Bronchial epithelial cell (primary cell): ENCODE measurements around the gene CBX7. TPM values are rescaled to one million over a fixed set of nuclear protein-coding genes. Genes with fewer than 3 reads are reported as not detected.

Source experiments
- DNase-seq: peaks from one replicate; pipeline ENCODE4 v3.0.0-alpha.2; 2010; ENCODE audit warnings: low read depth
- FAIRE-seq: peaks from 2 replicates; lab custom pipeline; 2011; peaks lifted over from hg19 to GRCh38; lab: Jason Lieb, UNC
- H3K27me3 ChIP-seq: 2 replicates; pipeline ENCODE4 v1.5.1; 2011; ENCODE audit warnings: low read length; ENCODE audit not compliant: control insufficient read depth, insufficient read depth
- H3K36me3 ChIP-seq: 2 replicates; pipeline ENCODE4 v1.5.1; 2011; ENCODE audit warnings: low read length; ENCODE audit not compliant: control insufficient read depth, insufficient read depth
- H3K4me3 ChIP-seq: 2 replicates; pipeline ENCODE4 v1.5.1; 2011; ENCODE audit warnings: mild to moderate bottlenecking, low read depth, low read length, control low read depth
- total RNA-seq: library from RNA; depleted of rRNA; stranded (reverse); fragments of >200 nt; gene quantifications from 2 replicates; pipeline ENCODE4 v1.2.1, GENCODE V29; 2014
- TF ChIP-seq, protein P1 (sequence below): IDR thresholded peaks from 2 replicates; pipeline ENCODE4 v1.5.1; 2011; ENCODE audit warnings: mild to moderate bottlenecking, moderate library complexity, low read length, control low read depth, inconsistent platforms; ENCODE audit not compliant: insufficient read depth, severe bottlenecking

Gene CBX7
- total RNA-seq, 1 donor from 2014 or later, result 2.1 TPM

DNA sequence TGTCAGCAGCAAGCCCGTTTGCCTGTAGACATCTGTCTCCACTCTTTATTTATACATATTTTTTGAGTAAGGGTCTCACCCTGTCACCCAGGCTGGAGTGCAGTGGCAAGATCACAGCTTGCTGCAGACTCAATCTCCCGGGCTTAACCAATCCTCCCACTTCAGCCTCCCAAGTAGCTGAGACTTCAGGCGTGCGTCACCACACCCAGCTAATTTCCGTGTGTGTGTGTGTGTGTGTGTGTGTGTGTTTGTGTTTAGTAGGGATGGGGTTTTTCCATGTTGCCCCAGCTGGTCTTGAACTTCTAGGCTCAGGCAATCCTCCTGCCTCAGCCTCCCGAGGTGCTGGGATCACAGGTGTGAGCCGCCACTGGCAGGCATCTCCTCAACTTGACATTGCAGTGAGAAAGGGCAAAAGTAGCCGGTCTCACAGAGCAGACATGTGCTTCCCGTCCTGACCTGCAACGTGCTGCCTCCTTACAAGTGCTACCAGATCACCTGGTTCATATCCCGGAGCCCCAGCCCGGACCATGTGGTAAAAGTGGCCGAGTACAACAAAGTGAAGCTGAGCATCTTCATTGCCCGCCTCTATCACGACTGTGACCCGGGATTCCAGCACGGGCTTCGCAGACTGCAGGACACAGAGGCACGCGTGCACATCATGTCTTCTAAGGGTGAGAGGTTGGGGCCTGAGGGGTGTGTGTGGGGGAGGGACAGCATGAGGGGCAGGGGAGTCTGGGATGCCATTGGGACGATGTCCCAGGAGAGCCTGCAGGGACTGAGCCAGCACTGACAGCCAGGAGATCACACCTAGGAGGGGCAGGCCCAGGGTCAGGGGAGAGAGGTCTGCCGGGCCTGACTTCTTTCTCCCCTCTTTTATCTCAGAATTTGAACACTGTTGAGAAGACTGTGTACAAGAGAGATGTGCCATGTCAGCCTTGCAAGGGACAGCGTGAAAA lies 61.1 kb downstream of the CBX7 start:
- H3K27me3 ChIP-seq, result no peaks in the 10 kb centered on the region
- no peaks in the 10 kb centered on the region for H3K36me3 ChIP-seq
- no peak overlapping the region for H3K4me3 ChIP-seq
- DNase-seq (no peak), FAIRE-seq (no peak)
- TF ChIP-seq, protein P1, sequence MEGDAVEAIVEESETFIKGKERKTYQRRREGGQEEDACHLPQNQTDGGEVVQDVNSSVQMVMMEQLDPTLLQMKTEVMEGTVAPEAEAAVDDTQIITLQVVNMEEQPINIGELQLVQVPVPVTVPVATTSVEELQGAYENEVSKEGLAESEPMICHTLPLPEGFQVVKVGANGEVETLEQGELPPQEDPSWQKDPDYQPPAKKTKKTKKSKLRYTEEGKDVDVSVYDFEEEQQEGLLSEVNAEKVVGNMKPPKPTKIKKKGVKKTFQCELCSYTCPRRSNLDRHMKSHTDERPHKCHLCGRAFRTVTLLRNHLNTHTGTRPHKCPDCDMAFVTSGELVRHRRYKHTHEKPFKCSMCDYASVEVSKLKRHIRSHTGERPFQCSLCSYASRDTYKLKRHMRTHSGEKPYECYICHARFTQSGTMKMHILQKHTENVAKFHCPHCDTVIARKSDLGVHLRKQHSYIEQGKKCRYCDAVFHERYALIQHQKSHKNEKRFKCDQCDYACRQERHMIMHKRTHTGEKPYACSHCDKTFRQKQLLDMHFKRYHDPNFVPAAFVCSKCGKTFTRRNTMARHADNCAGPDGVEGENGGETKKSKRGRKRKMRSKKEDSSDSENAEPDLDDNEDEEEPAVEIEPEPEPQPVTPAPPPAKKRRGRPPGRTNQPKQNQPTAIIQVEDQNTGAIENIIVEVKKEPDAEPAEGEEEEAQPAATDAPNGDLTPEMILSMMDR, result no peak

DNA sequence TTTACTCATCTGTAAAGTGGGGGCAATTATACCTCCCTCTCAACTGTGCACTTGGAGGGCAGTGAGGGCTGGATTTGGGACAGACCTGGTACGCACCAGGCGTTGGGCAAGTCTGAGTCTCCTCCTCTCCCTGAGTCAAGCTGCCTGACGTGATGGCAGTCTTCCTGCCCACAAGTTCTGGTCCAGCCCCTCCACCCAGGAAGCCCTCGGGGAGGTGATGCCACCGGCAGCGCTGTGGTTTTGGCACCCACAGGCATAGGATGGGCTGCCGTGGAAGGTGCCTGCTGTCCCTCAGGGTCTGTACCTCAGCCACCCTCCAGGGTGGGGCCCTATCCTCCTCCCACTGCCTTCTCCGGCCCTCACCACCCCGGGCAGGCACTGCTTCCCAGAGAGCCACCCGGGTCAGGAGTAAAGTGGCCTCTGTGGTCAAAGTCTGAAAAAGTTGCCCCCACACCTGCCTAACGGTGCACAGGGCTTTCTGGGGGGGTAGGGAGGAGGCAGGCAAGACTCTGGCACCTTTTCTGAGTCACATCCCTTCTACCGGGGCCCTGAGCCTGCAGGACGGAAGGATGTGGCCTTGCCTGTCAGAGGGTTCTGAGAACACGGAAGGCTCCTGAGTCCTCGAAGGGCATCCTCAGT lies 61.9 kb downstream of the CBX7 start:
- peak; percentile 91 for DNase-seq
- Histone ChIP-seq H3K27me3 (no peaks in the 10 kb centered on the region), H3K36me3 (no peaks in the 10 kb centered on the region), H3K4me3 (no peak overlapping the region)
- TF ChIP-seq, protein P1, result no peak
- peak; percentile 52 for FAIRE-seq

DNA sequence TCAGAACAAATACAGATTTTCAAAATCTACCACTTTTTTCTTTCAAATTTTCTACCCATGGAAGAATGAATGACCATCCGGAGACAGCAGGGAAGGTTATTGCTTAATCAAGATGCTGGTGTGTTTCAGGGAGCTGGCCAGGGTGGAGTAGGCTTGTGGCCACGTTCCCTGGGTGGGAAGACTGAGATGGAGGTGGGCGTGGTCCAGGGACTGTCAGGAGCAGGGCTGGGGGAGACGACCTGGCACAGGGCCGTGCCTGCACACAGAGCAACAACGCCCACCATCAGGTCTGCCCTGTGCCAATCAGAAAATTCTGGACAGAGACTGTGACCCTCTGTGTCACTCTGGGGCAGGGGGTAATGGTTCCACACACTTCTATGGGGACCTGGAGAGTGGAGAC lies 62.6 kb downstream of the CBX7 start:
- DNase-seq (no peak), FAIRE-seq (no peak)

DNA sequence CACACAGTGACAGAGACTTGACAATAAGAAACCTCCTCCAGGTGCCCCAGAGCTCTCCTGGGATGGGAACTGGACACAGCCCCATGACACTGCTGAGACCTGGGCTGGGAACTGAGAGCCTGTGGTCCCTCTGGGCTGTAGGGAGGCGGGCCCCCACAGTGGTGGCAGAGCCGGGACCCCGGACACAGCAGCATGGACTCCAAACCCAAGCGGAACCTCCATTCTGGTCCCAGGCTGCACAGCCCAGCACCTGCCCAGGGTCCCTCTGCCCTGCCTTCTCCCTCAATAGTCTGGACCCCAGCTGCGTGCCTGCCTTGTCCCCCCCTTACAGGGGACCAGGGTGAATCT lies 63.8 kb downstream of the CBX7 start:
- FAIRE-seq (no peak), DNase-seq (no peak)
- no peaks in the 10 kb centered on the region for H3K27me3 ChIP-seq
- no peaks in the 10 kb centered on the region for H3K36me3 ChIP-seq
- H3K4me3 ChIP-seq, result no peak overlapping the region
- TF ChIP-seq, protein P1, result no peak

More for the DNA sequence above, 62.6 kb downstream of the CBX7 start:
- no peaks in the 10 kb centered on the region for H3K36me3 ChIP-seq
- no peaks in the 10 kb centered on the region for H3K27me3 ChIP-seq
- TF ChIP-seq, protein P1, result no peak
- no peak overlapping the region for H3K4me3 ChIP-seq

DNA sequence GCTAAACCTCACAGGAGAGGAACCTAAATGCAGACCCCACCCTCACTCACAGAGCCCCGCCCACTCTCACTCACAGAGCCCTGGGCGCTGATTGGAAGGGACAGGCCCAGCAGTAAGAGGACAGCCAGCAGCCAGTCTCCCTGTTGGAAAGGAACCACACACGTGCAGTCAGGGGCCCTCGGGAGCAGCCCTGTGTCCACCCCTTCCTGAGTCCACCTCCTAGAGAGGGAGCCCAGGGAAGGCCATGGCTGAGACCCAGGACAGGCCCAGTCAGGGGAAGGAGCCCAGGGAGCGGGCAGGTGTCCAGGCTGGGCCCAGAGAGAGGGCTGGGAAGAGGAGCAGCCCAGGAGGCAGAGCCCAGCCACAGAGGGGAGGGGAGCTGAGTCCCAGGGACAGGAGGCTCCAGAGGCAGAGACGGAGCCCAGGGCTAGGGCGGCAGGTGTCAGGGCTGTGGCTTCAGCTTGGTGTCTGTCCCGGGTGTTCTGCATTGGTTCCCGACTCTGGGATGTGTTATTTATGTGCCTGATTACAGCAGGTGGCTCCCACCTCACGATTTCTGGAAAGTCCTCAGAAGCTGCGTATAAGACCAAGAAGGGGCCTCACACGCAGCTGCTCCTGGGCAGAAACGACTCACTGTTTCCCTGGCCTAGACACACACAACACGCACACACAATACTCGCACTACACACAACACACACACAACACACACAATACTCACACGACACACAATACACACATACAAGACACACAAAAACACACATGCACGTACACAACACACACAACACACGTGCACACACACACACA lies 64.4 kb downstream of the CBX7 start:
- FAIRE-seq, result peak; percentile 75

More for the DNA sequence above, 64.4 kb downstream of the CBX7 start:
- DNase-seq, result no peak
- H3K27me3 ChIP-seq, result no peaks in the 10 kb centered on the region
- TF ChIP-seq, protein P1, result no peak
- H3K36me3 ChIP-seq, result no peaks in the 10 kb centered on the region
- no peak overlapping the region for H3K4me3 ChIP-seq
